ENCODE data around the gene PIEZO1.

DNA sequence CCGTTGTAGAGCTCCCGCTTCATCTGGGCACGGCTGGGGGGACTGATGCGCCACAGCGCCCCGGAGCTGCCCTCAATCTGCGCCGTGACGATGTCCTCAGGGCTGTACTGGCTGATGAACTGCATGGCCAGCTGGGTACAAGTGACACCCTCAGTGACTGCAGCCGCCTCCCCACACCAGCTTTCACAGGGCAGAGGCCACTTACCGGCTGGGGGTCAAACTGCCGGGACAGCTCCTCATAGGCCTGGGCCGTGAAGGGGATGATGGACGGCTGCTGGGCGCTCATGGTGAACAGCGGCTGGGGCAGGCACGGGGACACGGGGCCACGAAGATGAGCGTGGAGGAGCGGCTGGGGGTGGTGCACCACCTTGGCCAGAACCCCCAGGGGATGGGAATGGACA, 68.4 kb downstream of the PIEZO1 start:
- no peak for TF ChIP-seq GATA2 (IDR thresholded peaks at IDR 0.05; ENCODE audit: low read depth, low read length)
- no peak for TF ChIP-seq GATA3 (IDR thresholded peaks at IDR 0.05; ENCODE audit: low read depth, low read length)
